ENCODE results near the gene UROC1.

UROC1 gene

GRCh38 chr3:126517986-126518778 is 609 bp upstream of the UROC1 start:
- no peak for DNase-seq (ENCODE audit: low read depth in 3 of 3, low spot score in 1 of 3)

- DNase-seq (ENCODE audit: low read depth in 3 of 3, low spot score in 1 of 3) = no peak
These were observed 660 bp downstream of the UROC1 start for GRCh38 chr3:126516936-126517290.

DNA sequence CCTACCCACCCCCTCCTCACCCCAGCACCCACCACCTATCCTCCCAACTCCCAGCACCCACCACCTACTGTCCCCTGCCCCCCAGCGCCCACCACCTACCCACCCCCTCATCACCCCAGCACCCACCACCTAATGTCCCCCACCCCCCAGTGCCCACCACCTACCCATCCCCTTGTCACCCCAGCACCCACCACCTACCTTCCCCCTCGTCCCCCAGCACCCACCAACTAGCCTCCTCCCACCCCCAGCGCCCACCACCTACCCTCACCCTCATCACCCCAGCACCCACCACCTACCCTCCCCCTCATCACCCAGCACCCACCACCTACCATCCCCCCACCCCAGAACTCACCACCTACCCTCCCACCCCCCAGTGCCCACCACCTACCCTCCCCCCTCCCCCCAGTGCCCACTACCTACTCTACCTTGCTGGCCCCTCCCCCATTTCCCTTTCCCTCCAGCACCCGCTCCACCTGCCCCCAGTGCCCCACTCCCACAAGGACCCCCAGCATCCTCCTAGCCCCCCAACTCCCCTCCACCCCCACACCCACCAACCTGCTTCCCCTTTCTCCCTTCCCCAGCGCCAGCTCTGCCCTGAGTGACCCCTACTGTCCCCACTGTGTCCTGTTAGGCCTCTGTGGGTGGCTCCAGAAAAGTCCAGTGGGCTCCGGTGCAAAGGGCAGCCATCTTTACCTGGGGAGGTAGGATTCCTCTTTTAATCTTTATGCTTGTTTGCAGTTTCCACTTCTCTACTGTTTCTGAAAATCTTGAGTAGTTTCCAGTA is 1.2 kb downstream of the UROC1 start:
- no peak for DNase-seq (ENCODE audit: low read depth in 3 of 3, low spot score in 1 of 3)

- no peak for DNase-seq (ENCODE audit: low read depth in 3 of 3, low spot score in 1 of 3)
These were observed 2.4 kb downstream of the UROC1 start for GRCh38 chr3:126515066-126515706.

DNA sequence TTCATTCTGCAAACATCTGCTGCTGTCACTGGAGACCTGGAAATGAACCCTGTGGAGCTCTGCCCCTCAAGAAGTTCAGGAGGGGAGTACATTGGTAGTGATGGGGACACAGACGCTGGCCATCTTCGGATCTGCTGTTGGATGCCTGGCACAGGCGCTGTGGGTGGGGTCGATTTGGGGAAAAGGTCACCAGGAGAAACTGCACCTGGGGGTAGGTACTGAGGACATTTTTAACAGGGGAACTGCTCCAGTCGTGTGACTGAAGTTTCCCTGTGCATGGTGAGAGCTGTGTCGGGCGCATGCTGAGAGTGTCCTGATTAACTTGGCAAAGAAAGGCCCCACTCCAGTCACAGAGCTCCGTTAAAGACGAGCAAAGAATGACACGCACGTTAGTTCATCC is 3.4 kb downstream of the UROC1 start:
- DNase-seq (ENCODE audit: low read depth in 3 of 3, low spot score in 1 of 3) = no peak

GRCh38 chr3:126512916-126513650 is 4.5 kb downstream of the UROC1 start:
- DNase-seq (ENCODE audit: low read depth in 3 of 3, low spot score in 1 of 3) = no peak

DNA sequence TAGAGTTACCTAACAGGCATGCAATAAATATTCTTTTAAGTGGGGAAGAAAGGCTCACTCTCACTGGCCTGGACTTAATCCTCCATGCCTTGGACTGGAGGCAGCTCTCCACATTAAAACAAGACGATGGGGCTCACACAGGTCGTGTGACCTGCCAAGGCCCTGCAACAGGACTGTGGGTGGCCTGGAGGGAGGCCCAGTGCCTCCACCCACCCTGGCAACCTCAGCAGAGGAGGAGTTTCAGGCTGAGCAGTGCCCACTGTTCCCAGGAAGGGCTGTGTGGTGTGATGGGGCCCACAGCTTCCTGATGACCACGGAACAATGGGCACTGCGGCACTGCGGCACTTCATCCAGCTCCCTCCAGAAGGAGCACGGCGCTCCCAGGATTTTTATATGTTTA is 5.5 kb downstream of the UROC1 start:
- no peak for DNase-seq (ENCODE audit: low read depth in 3 of 3, low spot score in 1 of 3)

DNA sequence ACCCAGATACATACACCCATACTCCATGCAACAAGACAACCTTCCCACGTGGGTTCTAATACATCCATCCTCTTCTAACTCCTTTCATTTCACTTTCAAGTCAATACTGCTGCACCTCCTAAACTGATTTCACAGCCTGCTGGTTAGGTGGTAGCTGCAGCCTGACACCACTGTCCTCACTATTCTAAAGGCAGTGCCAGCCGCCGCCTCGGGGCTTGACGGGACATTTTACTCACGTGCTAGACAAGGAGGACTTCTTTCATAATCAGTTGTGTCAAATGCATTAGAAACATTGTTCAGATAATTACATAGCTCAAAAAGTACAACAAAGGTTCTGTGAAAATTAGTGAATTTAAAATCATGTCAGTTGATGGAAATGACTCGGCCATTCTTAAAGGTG is 6.3 kb downstream of the UROC1 start:
- DNase-seq (ENCODE audit: low read depth in 3 of 3, low spot score in 1 of 3) = no peak

- no peak for DNase-seq (ENCODE audit: low read depth in 3 of 3, low spot score in 1 of 3)
These were observed 7.2 kb downstream of the UROC1 start for GRCh38 chr3:126510308-126510910.

DNA sequence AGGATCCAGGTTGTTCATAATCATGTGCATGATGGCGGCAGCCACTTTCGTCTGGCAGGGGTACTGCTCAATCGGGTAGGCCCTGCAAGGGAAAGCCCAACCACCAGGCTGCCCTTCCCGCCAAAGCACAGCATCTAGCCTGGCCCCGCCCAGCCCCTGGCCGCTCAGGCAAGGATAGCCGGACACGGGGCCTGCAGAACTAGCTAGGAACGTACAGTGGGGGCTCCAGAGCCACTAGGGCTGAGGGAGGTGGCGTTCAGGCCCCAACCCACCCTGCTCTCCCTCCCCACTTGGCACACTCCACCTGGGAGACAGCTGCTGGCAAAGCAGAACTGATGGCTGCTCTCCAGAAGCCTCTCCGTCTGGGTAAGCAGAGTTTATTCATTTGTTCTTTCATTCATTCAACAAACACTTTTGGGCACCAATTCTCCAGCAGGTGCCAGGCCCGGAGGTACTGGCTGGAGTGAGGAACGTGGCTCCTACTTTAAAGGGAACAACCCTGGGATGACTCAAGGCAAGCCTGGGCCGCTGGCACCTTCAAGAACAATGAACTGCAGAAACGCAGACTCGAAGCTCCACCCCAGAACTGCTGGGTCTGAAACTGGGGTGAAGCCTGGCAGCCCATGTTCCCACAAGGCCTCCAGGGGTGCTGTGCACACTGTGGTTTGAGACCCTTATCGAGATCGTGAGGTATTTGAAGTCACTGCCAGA is 7.8 kb downstream of the UROC1 start:
- DNase-seq (ENCODE audit: low read depth in 3 of 3, low spot score in 1 of 3) = no peak

- DNase-seq (ENCODE audit: low read depth in 3 of 3, low spot score in 1 of 3) = no peak
These were observed 9.0 kb downstream of the UROC1 start for GRCh38 chr3:126508564-126508964.

DNA sequence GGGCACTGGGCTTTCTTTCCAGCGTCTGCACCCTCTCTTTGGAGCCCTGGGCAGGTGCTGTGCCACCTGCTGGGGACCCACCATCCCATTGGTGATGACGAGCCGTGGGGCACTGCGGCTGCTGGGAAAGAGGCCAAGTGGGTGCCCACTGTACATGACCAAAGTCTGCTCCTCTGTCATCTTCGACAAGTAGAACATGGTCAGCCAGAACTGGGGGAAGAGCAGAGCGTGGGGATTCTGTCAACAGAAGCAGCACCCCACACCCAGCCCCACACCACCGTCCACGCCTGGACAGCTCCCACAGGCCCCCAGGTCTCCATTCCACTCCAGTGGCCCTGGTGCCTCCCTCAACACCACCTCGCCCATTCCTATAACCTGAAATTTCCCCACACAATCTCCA is 9.7 kb downstream of the UROC1 start:
- DNase-seq (ENCODE audit: low read depth in 3 of 3, low spot score in 1 of 3) = no peak

DNA sequence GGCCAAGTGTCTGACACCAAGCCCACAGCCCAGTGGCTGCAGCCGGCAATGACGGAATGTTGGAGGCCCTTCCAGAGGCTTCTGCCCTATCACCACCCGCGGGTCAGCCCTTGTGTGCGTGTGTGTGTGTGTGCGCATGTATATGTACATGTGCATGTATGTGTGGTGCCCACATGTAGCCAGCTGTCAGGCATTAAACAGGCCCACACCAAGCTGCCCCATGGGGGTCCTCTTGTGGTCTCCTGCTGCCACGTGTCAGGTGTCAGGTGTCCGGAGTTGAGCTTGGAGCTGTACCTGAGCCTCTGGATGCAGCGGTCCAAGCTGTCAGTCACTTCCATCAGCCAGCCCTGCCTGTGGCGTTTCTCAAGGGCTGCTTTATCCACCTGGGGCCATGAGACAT is 13.9 kb downstream of the UROC1 start:
- DNase-seq (ENCODE audit: low read depth in 3 of 3, low spot score in 1 of 3) = no peak

DNA sequence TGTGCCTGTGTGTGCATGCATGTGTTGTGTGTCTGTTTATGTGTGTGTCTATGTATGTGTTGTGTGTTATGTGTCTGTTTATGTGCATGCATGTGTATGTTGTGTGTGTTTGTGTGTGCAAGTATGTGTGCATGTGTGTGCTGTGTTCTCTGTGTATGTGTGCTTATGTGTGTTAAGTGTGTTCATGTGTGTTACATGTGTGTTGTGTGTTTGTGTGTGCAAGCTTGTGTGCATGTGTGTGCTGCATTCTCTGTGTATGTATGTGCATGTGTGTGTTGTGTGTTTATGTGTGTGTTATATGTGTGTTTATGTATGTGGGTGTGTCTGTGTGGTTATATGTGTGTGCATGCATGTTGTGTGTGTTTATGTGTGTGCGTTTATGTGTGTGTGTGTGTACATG is 14.9 kb downstream of the UROC1 start:
- DNase-seq (ENCODE audit: low read depth in 3 of 3, low spot score in 1 of 3) = no peak

DNA sequence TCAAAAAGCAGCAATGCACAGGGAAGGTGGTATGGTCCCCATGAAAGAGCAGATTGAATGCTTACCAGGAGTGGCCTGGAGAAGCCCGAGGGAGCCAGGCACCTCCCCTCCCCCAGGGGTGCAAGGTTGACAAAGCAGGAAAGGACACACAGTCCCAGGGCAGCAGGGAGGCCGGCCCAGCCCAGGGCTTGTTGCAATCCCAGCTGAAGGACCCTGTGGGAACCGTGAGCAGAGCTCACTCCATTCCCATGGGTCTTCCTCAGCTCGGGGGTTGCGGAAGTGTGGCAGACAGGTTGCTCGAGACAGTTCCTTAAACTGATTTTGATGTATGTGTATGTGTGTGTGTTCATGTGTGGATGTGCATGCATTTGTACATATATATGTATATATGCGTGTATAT is 15.8 kb downstream of the UROC1 start:
- no peak for DNase-seq (ENCODE audit: low read depth in 3 of 3, low spot score in 1 of 3)

GRCh38 chr3:126501054-126501453 is 16.5 kb downstream of the UROC1 start:
- no peak for DNase-seq (ENCODE audit: low read depth in 3 of 3, low spot score in 1 of 3)

GRCh38 chr3:126500016-126500415 is 17.6 kb downstream of the UROC1 start:
- DNase-seq (ENCODE audit: low read depth in 3 of 3, low spot score in 1 of 3) = no peak

- DNase-seq (ENCODE audit: low read depth in 3 of 3, low spot score in 1 of 3) = no peak
These were observed 18.2 kb downstream of the UROC1 start for GRCh38 chr3:126499401-126499800.

DNA sequence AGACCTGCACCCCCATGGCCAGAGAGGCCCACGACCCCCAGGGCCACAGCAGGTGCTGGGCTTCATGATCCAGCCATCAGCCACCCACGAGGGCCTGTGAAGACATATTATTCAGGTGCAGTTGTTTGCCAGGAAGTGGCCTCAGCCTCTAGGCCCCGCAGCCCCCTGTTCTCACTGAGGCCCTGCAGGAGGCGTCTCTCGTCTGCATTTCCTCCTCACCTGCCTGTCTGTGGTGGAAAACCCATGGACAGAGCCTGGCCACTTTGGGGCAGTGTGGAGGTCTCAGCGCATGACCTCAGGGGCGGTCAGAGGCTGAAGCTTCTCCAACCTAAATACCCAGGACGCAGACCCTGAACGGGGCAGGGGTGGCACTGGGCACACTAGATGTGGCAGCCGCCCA is 18.6 kb downstream of the UROC1 start:
- DNase-seq (ENCODE audit: low read depth in 3 of 3, low spot score in 1 of 3) = no peak

DNA sequence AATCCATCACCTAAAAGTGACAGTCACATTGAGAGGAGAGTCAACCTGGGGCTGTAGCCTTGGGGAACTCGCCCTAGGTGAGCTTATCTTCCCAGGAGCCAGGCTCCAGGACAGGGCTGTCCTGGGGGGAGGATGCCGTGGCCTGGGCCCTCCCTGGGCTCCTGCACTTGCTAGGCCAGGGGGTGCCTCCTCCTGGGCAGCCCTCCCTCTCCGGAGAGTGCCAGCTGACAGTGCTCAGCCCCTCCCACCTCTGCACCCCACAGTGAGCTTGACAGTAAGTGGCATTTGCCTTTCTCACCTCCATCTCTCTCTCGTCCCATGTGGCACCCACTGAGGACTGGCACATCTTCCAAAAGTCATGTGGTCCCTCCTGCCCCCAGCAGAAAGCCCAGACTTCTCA is 19.1 kb downstream of the UROC1 start:
- no peak for DNase-seq (ENCODE audit: low read depth in 3 of 3, low spot score in 1 of 3)

- no peak for DNase-seq (ENCODE audit: low read depth in 3 of 3, low spot score in 1 of 3)
These were observed 19.6 kb downstream of the UROC1 start for GRCh38 chr3:126497956-126498355.
